Common myeloid progenitor, CD34-positive (primary cell): Measurements from ENCODE around the gene KCNIP3.

ENCODE experiments used
- CTCF ChIA-PET: fragments of 350-600 bp; sonication (Branson Sonifier 250); formaldehyde crosslinking; loops from one replicate; lab custom pipeline; 2021; ENCODE audit warnings: antibody characterized with exemption; lab: Charles Lee
- POLR2A ChIA-PET: fragments of 350-600 bp; sonication (Branson Sonifier 250); formaldehyde crosslinking; loops from one replicate; lab custom pipeline; 2021; ENCODE audit warnings: antibody characterized with exemption; lab: Charles Lee
- DNase-seq, 3 donors: peaks; one replicate each; pipeline versions ENCODE4 v3.0.0 to v3.0.0-alpha.2; 2013
- H3K27ac ChIP-seq, 2 experiments: 1 replicate in 1 of 2; 2 replicates in 1 of 2; pipeline ENCODE4 v1.7.0; 2013; ENCODE audit warnings: inconsistent platforms in 2 of 2, low read length in 2 of 2, mild to moderate bottlenecking in 2 of 2, low read depth in 1 of 2, moderate library complexity in 1 of 2; ENCODE audit not compliant: severe bottlenecking in 2 of 2, insufficient read depth in 1 of 2, poor library complexity in 1 of 2
- H3K27me3 ChIP-seq, 5 experiments: replicated peaks in 2 of 5; 1 replicate in 3 of 5; 2 replicates in 2 of 5; pipeline versions ENCODE4 v1.6.1 to v1.7.0; 2013; ENCODE audit warnings: low read length in 4 of 5, mild to moderate bottlenecking in 2 of 5, moderate library complexity in 2 of 5, inconsistent platforms in 1 of 5; ENCODE audit not compliant: insufficient read depth in 5 of 5, control insufficient read depth in 4 of 5
- H3K36me3 ChIP-seq, 4 experiments: 1 replicate in 2 of 4; 2 replicates in 2 of 4; pipeline versions ENCODE4 v1.6.1 to v1.7.0; 2013; ENCODE audit warnings: low read length in 3 of 4, control low read depth in 1 of 4, mild to moderate bottlenecking in 1 of 4; ENCODE audit not compliant: control insufficient read depth in 4 of 4, insufficient read depth in 4 of 4
- H3K4me1 ChIP-seq, 4 experiments: 1 replicate in 3 of 4; 2 replicates in 1 of 4; pipeline versions ENCODE4 v1.6.1 to v1.7.1; 2013; ENCODE audit warnings: low read length in 3 of 4, mild to moderate bottlenecking in 3 of 4, control low read depth in 1 of 4, inconsistent platforms in 1 of 4, moderate library complexity in 1 of 4; ENCODE audit not compliant: control insufficient read depth in 4 of 4, insufficient read depth in 4 of 4; ENCODE audit errors: control extremely low read depth in 1 of 4
- H3K4me3 ChIP-seq, 7 experiments: 1 replicate in 4 of 7; 2 replicates in 3 of 7; pipeline versions ENCODE4 v1.5.1 to v1.7.0; 2013; ENCODE audit warnings: mild to moderate bottlenecking in 7 of 7, low read length in 6 of 7, moderate library complexity in 6 of 7, inconsistent platforms in 2 of 7, low read depth in 2 of 7, control low read depth in 1 of 7; ENCODE audit not compliant: insufficient read depth in 4 of 7, control insufficient read depth in 1 of 7; ENCODE audit errors: extremely low read depth in 1 of 7
- H3K9me3 ChIP-seq, 5 experiments: 1 replicate in 4 of 5; 2 replicates in 1 of 5; pipeline versions ENCODE4 v1.6.1 to v1.7.1; 2013; ENCODE audit warnings: low read length in 4 of 5, mild to moderate bottlenecking in 2 of 5, inconsistent platforms in 1 of 5, low read depth in 1 of 5, moderate library complexity in 1 of 5; ENCODE audit not compliant: control insufficient read depth in 4 of 5, insufficient read depth in 2 of 5; ENCODE audit errors: control extremely low read depth in 1 of 5
- WGBS: methylation state at CpG from one replicate; pipeline ENCODE4 v1.1.5; 2013; ENCODE audit not compliant: insufficient coverage; 5-methylcytosine and 5-hydroxymethylcytosine counted together

KCNIP3 gene

GRCh38 chr2:95390881-95391321 lies 93.8 kb downstream of the KCNIP3 start:
- no peak overlapping the region for H3K4me3 ChIP-seq
- ChIA-PET CTCF (interaction anchor here (1.2 to 2.6 kb wide), 2 partner anchors 11 to 22 kb away, joined by 3 to 17 read pairs; partner anchors contain the start of gene FAHD2A), POLR2A (no interaction called here)
- H3K4me1 ChIP-seq, result no peaks in the 10 kb centered on the region
- WGBS, result 92% methylated on average over 10 of the region's 11 CpGs
- no peaks in the 10 kb centered on the region for H3K36me3 ChIP-seq
- no peaks in the 10 kb centered on the region for H3K9me3 ChIP-seq
- H3K27ac ChIP-seq, result no peak overlapping the region
- H3K27me3 ChIP-seq, result peaks cover 0 to 4% (median 0%) of the 10 kb centered on the region in 5 experiments
- DNase-seq, result no peak

GRCh38 chr2:95391641-95392310 lies 94.6 kb downstream of the KCNIP3 start:
- Histone ChIP-seq H3K4me1 (no peaks in the 10 kb centered on the region), H3K4me3 (no peak overlapping the region), H3K9me3 (no peaks in the 10 kb centered on the region), H3K36me3 (no peaks in the 10 kb centered on the region), H3K27ac (no peak overlapping the region), H3K27me3 (peaks cover 0 to 4% (median 0%) of the 10 kb centered on the region in 5 experiments)
- POLR2A ChIA-PET, result no interaction called here
- CTCF ChIA-PET, result interaction anchor here (1.2 kb wide), 1 partner anchor 21 kb away, joined by 3 read pairs; no protein-coding TSS in a partner anchor
- 92% methylated on average over 6 of the region's 8 CpGs for WGBS
- no peak for DNase-seq

GRCh38 chr2:95392320-95392719 lies 95.2 kb downstream of the KCNIP3 start:
- no peak for DNase-seq
- Histone ChIP-seq H3K36me3 (no peaks in the 10 kb centered on the region), H3K4me3 (no peak overlapping the region), H3K4me1 (no peaks in the 10 kb centered on the region), H3K27ac (no peak overlapping the region), H3K9me3 (no peaks in the 10 kb centered on the region), H3K27me3 (peaks cover 0 to 4% (median 0%) of the 10 kb centered on the region in 5 experiments)
- WGBS, result 96% methylated on average over 4 of the region's 6 CpGs
- CTCF ChIA-PET, result no interaction called here
- POLR2A ChIA-PET, result no interaction called here

GRCh38 chr2:95392730-95393455 lies 95.7 kb downstream of the KCNIP3 start:
- H3K27me3 ChIP-seq, result peaks cover 0 to 4% (median 0%) of the 10 kb centered on the region in 5 experiments
- ChIA-PET CTCF (interaction anchor here (0.8 to 1.7 kb wide), 2 partner anchors 9 to 10 kb away, joined by 5 to 6 read pairs; partner anchors contain the start of gene FAHD2A), POLR2A (no interaction called here)
- 96% methylated on average over 7 of the region's 8 CpGs for WGBS
- H3K36me3 ChIP-seq, result no peaks in the 10 kb centered on the region
- H3K9me3 ChIP-seq, result no peaks in the 10 kb centered on the region
- no peak overlapping the region for H3K27ac ChIP-seq
- no peaks in the 10 kb centered on the region for H3K4me1 ChIP-seq
- no peak overlapping the region for H3K4me3 ChIP-seq
- no peak for DNase-seq

GRCh38 chr2:95393901-95394300 lies 96.8 kb downstream of the KCNIP3 start:
- no peak overlapping the region for H3K27ac ChIP-seq
- H3K36me3 ChIP-seq, result no peaks in the 10 kb centered on the region
- H3K9me3 ChIP-seq, result no peaks in the 10 kb centered on the region
- no peak for DNase-seq
- WGBS, result 100% methylated on average over 6 of the region's 6 CpGs
- H3K4me1 ChIP-seq, result no peaks in the 10 kb centered on the region
- ChIA-PET POLR2A (no interaction called here), CTCF (interaction anchor here (1.7 kb wide), 1 partner anchor 9 kb away, joined by 6 read pairs; the partner anchor contains the start of gene FAHD2A)
- H3K4me3 ChIP-seq, result no peak overlapping the region
- H3K27me3 ChIP-seq, result no peaks in the 10 kb centered on the region

- WGBS, result 100% methylated on average over 6 of the region's 7 CpGs
- CTCF ChIA-PET, result no interaction called here
These were observed 101.9 kb downstream of the KCNIP3 start for GRCh38 chr2:95399061-95399460.

More at GRCh38 chr2:95399061-95399460, 101.9 kb downstream of the KCNIP3 start:
- no peak for DNase-seq
- POLR2A ChIA-PET, result no interaction called here
- Histone ChIP-seq H3K27me3 (no peaks in the 10 kb centered on the region), H3K27ac (no peak overlapping the region), H3K36me3 (no peaks in the 10 kb centered on the region), H3K4me3 (no peak overlapping the region), H3K4me1 (peaks cover 0 to 18% (median 15%) of the 10 kb centered on the region in 4 experiments), H3K9me3 (no peaks in the 10 kb centered on the region)
